GM21825 (cell line): ENCODE measurements around the gene METTL21A.
A peak's percentile ranks its signal among the peaks of the same experiment; 100 is the strongest.
"Not testable (repeated sequence)": the region's sequence is repeated elsewhere in the genome, so short reads cannot be mapped to it uniquely, and the experiment has no call there.

Experiments used
- ATAC-seq: cut with Tn5 transposase; IDR thresholded peaks from one replicate; pipeline ENCODE4 v1.9.1; 2021; ENCODE audit warnings: mild to moderate bottlenecking, moderate library complexity; ENCODE audit not compliant: unreplicated experiment

Gene METTL21A

GRCh38 chr2:207625014-207625907, at the start of gene METTL21A:
METTL21A (minus strand) TSS chr2:207625394; CDS start chr2:207624375, 1,019 bp downstream.
- peak; percentile 72 for ATAC-seq

DNA sequence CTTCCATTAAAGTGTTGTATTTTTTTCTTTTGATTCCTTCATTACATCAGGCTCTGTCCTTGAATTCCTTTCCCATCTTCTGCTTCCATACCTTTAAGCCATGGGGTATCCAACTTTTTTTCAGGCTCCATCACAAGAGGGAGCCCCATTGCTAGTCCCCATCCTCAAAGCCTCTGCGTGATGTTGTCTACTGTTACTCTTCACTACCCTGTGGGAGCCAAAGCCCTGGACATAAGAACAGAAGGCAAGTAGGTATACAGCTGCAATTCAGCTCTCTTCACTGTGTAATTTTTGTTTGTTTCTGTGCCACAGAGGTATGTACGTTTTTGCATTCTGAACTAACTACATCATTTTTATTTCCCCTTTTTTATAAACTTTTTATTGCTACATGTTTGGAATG, 49.6 kb upstream of the METTL21A start:
- ATAC-seq, result no peak

GRCh38 chr2:207674266-207674774, 49.1 kb upstream of the METTL21A start:
- no peak for ATAC-seq

GRCh38 chr2:207673431-207673830, 48.2 kb upstream of the METTL21A start:
- no peak for ATAC-seq

DNA sequence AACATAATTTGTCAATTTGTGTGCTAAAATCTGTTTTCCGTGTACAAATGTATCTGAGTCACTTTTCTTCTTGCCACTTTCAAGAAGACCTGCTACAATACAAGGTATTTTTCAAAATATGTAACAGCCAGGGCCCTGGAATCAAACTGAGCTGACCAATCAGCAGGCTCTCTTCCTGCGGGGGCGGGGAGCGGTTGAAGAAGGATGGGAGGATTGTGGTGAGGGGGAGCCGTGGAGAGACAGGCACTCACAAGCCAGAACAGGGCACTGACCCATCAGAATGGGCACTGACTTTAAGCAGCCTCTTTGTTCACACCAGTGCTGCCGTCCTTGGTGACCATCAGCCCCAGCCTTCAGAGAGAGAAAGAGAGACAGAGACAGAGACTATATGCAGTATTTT, 45.7 kb upstream of the METTL21A start:
- no peak for ATAC-seq

DNA sequence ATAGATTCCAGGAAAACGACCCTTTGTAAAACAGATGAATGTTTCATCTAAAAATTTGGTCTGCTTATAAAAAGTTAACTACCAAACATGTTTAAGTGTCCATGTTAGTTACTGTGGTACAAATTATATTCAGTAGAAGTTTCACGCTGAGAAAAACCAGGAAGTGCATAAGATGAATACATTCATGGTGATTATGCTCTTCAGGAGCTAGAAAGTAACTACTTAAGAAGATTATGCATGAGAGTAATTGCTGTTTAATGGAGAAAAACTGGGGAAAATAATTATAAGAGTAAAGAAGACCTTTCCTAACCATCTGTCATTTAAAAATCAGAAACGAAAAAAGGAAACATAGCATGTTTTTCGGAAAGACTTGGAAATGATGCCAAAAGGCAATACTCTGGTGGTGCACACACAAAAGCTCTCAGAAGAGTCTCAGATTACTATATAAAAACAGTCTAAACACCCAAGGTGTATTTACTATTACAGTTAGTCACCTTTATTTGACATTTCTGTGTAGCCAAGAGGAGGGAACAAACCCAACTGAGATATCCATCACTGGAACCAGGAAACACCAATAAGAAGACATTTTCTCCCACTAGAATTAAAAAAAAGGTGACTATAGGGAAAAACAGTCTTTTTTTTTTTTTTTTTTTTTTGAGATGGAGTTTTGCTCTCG, 38.8 kb upstream of the METTL21A start:
- ATAC-seq, result no peak

GRCh38 chr2:207662203-207662602, 37.0 kb upstream of the METTL21A start:
- ATAC-seq, result peak; percentile 90

DNA sequence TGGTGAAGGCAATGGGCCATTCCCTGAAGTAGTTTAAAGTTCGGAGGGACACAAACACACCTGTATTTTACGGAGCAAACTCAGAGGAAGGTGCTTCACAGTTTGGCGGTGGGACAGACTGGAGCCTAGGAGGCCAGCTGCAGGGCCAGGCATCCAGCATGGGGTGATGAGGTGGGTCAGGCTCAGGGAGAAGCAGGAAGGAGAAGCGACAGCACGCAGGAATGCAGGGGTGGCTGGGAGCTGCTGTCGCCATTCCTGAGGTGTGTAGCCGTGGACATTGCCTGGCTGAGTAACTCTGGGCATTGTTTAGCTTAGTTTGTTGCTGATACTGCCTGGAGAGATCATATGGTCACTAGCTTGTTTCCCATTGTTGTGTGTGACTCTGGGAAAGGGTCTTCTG, 35.8 kb upstream of the METTL21A start:
- ATAC-seq, result no peak

DNA sequence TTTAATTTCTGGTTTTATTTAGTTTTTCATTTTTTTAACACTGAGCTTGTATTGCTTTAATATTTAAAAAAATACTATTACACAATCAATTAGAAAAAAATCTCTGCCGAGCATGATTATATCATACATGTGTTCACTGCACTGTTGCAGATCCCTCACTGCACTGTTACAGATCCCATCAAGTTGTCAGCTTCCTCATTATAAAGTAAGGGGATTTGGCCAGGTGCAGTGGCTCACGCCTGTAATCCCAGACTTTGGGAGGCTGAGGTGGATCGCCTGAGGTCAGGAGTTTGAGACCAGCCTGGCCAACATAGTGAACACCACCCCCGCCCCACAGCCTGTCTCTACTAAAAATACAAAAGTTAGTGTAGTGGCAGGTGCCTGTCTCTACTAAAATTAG, 33.0 kb upstream of the METTL21A start:
- no peak for ATAC-seq

DNA sequence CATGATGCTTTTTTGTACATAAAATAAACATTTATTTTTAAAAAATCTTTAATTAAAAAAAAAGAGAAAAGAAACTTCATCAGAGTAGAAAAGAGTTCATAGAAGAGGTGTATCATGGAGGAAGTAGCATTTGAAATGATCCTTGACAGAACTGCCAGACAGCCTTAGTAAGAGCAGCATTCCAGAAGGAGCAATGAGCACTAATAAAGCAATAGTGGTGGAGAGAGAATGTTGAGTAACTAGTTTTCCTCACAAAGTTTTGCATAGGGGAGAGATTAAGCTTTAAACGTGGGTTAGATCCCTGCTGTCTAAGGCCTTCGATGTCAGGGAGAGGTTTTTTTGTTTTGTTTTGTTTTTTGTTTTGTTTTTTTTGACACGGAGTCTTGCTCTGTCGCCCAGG, 29.8 kb upstream of the METTL21A start:
- no peak for ATAC-seq

DNA sequence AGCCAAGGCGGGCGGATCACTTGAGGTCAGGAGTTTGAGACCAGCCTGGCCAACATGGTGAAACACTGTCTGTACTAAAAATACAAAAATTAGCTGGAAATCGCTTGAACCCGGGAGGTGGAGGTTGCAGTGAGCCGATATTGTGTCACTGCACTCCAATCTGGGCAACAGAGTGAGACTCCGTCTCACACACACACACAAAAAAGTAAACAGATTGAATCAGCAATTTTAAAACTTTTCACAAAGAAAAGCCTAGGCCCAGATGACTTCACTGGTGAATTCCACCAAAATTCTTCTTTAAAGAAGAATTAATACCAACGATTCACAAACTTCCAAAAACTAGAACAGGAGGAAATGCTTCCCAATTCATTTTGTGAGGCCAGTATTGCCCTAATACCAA, 21.4 kb upstream of the METTL21A start:
- not testable (repeated sequence) for ATAC-seq

DNA sequence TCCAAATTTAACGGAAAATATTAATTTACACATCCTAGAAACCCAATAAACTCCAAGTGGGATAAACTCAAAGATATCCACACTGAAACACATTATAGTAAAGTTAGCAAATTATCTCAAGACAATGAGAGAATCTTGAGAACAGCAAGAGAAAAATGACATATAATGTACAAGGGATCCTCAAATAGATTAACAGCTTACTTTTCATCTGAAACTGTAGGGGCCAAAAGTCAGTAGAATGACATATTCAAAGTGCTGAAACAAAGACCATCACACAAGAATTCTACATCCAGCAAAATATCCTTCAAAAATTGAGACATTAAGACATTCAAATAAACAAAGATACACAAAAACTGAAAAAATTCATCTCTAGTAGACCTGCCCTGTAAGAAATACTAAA, 18.7 kb upstream of the METTL21A start:
- no peak for ATAC-seq

GRCh38 chr2:207640661-207641060, 15.5 kb upstream of the METTL21A start:
- ATAC-seq, result no peak

GRCh38 chr2:207640160-207640559, 15.0 kb upstream of the METTL21A start:
- ATAC-seq, result no peak

- not testable (repeated sequence) for ATAC-seq
Observed at GRCh38 chr2:207639288-207639687, 14.1 kb upstream of the METTL21A start.

DNA sequence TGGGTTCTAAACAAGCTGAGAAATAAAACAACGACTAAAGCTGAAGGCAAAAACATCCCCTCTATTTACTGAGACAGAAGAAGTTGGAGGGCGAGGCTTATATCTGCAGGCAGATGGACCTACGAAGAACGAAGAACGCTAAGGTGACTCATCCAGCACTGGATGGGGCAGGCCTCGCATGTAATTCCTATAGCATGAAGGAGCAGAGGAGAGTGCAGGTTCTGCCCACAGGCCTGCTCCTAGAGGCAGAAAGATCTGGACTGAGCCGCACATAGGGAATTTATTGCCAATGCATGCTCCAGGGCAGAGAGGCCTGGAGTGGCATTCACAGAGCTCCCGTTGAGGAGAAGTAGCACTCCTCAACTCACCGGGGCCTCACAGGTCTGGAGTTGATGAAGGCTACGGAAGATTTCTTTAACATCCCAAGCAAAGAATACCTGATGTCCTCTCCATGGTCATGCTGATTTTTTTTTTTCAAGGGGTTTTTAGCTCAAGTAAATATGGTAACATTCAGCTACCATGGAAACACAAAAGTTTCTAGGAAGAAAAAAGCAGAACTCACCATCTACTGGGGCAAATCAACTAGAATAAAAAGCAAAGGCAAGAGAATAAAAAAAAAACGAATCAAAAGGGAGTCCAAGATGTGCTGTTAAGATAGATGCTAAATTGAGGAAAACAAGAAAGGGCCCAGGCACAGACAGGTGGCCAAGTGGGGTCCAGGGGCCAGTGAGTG, 10.4 kb upstream of the METTL21A start:
- ATAC-seq, result no peak

- ATAC-seq, result no peak
Observed at GRCh38 chr2:207633686-207634085, 8.5 kb upstream of the METTL21A start.

GRCh38 chr2:207632575-207633493, 7.6 kb upstream of the METTL21A start:
- ATAC-seq, result no peak

DNA sequence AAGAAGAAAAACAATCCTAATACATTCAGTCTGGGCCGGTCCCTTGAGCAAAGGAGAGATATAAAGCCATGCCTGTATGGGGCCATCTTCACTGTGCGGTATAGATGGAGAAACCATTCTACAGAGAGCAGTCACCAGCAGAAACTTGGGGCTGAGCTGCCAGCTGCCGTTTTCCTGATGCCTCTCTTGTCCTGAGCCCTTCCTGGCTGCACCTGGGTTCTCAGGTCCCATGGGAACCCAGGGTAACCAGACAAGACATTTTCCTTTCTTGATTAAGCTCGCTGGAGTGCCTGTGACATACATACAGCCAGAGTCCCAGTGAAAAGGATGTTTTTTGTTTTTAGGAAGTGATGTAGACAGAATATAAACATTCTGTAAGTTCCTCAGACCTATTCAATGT, 5.3 kb upstream of the METTL21A start:
- ATAC-seq, result no peak

DNA sequence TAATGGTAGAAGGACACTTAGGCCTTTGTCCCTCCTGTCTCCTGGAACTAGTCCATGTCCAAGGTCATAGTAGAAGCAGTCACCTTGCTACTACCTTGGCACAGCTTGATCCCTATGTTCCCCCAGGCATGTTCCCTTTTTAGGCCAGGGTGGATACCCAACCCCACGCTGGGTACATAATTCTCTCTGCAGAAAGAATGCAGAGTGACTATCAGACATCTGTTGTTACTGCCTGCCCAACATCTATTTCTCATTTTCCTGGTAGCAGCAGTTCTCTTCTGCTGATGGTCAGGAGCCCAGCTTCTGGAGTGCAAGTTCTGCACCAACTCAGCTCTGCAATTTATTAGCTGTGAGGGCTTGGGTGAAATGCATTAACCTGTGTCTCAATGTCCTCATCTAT, 4.4 kb upstream of the METTL21A start:
- ATAC-seq, result no peak
